GM21360 (cell line): Measurements from ENCODE around the gene PELI1.
"Not testable (repeated sequence)": the region's sequence is repeated elsewhere in the genome, so short reads cannot be mapped to it uniquely, and the experiment has no call there.

Experiments
- ATAC-seq: cut with Tn5 transposase; IDR thresholded peaks from one replicate; pipeline ENCODE4 v1.9.1; 2021; ENCODE audit warnings: mild to moderate bottlenecking, moderate library complexity; ENCODE audit not compliant: unreplicated experiment

The PELI1 gene

DNA sequence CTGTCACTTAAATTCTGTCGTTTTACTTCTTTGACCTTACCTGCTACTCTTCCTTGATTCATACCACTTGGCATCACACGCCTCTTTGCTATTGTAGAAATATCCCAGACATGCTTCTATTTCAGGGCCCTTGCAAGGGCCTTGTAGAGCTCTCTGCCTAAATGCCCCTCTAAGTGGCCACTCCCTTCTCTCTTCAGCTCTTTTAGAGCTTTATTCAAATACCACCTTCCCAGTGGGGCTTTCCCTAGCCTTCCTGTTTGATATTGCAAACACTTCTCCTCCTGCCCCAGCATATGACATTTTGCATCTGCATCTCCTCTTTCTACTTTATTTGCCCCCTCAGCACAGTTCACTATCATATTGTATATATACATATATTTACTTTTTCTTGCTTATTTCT, 54.0 kb downstream of the PELI1 start:
- ATAC-seq: no peak

DNA sequence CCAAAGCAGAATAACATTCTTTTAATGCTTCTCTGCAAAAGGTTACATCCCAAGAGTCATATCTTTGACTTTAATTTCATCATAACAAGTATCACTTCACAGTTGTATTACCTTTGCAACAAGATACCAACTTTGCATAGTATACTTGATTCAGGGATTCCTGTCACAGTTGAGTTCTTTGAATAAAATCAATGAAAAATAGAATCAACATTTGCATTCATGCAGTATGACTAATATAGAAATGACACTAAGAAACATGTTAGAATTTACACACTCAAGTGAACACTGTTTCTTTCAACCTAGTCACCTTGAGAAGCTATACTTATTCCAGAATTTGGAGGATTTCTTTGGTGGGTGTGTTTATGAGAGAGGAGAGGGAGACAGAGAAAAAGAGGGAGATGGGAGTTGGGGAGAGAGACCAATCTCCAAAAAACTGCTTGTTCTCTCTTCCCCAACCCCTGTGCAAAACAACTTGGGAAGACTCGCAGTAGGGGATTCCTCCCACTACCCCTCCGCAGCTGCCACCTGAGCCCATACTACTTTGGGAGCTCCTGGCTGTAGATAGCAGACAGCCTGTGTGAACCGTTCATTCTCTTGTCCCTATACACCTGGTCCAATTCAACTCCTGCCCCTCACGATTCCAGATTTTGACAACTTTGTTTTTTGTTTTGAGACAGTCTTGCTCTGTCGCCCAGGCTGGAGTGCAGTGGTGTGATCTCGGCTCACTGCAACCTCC, 57.7 kb downstream of the PELI1 start:
- ATAC-seq: peak; percentile 57

DNA sequence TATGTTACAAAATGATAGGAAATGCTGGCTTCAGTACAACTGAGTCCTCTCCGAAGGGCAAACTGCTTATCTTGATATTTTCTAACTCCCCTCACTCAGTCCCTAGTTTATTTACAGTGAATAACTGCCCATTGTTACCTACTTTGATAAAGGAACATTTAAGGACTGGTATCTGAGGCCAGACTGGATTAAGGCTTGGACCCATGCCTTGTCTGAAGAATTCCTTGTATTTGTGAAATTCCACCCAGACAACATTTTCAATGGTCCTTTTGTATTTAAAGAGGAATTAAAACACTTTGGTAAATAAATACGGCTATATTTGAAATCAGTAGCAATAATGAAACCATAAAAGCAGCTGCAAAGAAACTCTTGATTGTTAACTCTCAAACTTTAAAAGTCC, 58.3 kb downstream of the PELI1 start:
- ATAC-seq: no peak

DNA sequence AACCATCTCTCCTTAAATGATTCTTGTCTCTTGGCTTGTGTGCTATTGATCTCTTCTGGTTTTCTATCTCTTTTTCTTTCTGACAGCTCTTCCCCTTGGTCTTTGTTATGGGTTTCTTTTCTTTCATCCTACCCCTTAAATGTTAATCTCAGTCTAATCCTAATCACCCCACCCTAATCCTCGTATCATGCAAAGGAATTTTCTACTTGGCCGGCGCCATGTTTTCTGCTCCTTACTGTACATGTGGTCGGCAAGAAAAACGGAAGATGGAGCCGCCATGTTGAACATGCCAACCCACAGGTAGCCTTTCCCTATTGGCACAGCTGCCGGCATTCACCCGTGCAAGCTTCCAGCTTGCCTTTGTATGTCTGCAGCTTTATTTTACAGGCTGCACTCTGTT, 63.2 kb downstream of the PELI1 start:
- ATAC-seq: no peak

DNA sequence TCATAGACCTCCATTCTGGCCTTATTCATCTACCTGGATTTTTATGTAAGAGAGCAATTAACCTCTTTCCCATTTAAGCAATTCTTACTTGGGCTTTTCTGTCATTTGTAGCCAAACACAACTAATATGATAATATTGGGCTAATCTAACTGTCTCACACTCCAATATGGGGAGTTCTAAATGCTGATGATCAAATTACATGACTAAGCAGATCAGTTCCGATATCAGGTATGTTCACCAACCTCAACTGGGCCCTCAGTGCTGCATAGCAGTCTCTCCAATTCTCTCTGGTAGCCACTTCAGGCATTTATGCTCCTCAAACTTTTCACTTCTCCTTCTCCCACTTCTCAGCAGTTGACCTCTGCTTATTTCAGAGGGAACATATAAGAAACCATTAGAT, 64.0 kb downstream of the PELI1 start:
- ATAC-seq: no peak

DNA sequence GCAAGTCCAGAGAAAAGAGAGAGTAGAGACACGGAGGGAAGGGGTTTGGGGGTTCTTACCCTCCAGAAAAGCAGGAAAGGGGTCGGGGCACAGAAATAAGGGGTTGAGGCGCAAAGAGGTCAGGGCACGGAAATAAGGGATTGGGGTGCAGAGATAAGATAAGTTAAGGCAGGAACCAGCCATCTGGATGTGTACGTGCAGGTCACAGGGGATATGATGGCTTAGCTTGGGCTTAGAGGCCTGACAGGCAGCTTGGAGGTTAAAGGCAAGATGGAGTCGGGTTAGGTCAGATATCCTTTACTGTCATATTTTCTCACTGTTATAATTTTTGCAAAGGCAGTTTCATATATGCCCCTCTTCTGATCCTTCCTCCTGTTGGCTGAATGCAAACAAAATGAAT, 64.5 kb downstream of the PELI1 start:
- ATAC-seq: not testable (repeated sequence)

DNA sequence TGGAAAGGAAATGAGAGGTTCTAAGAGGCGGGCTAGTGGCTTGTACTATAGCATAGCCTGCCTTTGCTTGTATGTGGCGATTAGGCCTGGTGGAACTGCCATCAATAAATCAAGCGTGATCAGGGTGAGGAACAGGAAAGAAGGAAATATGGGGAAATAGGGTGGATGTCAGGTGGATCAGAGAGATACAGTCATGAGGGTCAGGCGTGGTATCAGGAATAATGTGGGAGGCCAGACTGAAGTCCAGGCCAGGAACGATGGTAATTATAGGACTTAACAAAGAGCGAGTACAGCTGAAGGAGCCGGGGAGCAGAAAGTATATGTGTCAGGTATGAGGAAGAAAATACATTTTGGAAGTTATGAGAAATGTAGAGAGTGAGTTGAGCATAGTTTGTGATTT, 67.4 kb downstream of the PELI1 start:
- ATAC-seq: not testable (repeated sequence)

DNA sequence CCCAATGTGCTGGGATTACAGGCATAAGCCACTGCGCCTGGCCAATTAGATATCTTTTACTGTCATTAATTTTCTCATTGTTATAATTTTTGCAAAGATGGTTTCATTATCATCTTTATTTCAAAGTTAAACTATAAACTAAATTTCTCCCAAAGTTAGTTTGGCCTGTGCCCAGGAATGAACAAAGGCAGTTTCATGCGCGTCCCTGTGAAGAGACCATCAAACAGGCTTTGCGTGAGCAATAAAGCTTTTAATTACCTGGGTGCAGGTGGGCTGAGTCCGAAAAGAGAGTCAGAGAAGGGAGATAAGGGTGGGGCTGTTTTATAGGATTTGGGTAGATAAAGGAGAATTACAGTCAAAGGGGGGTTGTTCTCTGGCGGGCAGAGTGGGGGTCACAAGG, 69.6 kb downstream of the PELI1 start:
- ATAC-seq: not testable (repeated sequence)

DNA sequence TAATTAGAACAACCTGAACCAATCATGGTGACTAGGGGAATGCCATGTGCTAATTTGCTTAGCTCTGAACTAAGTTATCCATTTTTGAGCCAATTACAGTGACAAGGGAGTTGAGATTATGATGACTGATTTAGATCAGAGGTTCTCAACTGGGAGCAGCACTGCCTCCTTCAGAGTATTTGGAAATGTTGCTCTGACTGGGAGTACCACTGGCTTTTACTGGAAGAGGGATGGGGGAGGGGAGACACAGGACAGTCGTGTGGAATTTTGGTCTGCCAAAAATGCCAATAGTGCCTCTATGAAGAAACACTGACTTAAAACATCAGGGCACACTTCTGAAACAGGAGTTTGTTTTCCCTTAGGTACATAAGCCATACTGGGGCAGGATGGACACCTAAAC, 76.9 kb downstream of the PELI1 start:
- ATAC-seq: no peak

DNA sequence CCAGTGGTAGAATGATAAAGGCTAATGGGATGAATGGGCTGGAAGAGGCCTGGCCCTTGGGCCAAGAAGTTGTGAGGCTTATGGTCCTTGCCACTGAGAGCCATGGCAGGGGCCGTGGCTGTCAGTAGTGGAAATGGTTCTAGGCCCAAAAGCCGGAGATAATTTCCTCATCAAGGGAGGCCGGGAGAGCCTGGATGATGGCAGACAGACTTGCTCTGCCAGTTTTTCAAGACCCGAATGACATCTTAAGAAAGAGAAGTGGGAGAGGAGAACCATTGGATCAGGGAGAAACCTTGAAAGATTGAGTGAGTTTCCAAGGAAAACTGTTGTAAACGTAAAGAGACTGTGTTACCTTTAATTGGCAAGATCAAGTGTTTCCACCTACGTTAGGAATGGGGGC, 78.7 kb downstream of the PELI1 start:
- ATAC-seq: no peak

DNA sequence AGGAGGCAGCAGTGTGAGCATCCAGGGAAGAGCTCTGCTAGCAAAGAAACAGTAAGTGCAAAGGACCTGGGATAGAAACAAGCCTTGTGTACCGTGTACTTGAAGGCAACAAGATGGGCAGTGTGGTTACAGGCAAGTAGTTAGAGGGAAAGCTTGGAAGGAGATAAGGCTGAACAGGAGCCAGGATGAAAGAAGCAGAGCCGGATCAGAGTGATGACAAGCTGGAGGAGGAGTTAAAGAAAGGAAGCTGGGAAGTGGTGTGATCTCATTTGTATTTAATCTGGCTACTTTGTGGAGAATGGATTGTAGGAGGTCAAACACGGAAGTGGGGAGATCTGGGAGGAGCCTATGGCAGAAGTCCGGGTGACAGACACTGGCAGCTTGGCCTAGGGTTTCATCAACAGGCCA, 80.3 kb downstream of the PELI1 start:
- ATAC-seq: no peak

DNA sequence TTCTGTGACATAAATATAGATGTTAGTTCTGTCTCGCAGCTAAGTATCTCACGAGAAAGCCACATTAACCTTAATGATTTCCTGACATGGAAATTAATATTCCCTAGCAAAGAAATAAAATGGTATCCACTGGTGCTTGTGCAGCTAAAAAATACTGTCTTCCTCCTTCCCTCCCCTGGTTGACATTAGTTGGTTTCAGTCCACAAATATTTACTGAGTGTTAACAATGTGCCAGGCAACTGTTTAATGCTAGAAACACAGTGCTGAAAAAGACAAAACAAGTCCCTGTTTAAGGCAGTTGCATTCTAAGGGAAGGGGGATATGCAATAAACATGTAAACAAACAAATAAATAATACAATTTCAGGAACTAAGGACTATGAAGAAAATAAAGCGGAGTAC, 80.8 kb downstream of the PELI1 start:
- ATAC-seq: no peak

DNA sequence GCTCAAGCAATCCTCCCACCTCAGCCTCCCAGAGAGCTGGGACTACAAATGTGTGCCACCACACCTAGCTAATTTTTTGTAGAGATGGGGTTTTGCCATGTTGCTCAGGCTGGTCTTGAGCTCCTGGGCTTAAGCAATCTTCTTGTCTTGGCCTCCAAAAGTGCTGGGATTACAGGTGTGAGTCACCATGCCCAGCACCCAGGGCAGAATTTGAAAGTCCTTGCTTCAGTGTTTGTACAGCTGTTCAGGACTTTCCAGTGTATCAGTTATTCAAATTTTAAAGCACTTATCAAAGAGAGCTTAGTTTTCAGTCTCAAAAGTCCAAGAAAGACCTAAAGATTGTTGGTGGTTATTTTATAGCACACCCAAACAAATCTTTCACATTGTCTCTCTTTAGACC, 81.4 kb downstream of the PELI1 start:
- ATAC-seq: no peak

DNA sequence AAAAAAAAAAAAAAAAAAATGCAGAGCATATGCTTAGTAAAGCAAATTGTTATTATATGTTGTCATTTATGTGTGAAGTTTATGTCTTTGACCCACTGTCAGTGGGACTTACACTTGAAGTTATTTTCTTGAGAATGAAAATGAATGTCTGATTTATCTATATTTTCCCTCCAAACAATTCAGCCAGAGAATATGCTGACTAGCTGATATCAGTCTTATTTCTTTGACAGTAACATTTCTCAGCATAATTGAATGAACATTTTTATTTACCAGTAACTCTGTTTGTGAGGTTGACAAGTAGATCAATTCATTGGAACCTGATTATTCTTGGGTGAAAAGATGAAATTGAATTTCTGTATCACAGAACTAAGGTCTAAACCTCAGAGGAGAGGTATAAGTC, 85.0 kb downstream of the PELI1 start:
- ATAC-seq: no peak

DNA sequence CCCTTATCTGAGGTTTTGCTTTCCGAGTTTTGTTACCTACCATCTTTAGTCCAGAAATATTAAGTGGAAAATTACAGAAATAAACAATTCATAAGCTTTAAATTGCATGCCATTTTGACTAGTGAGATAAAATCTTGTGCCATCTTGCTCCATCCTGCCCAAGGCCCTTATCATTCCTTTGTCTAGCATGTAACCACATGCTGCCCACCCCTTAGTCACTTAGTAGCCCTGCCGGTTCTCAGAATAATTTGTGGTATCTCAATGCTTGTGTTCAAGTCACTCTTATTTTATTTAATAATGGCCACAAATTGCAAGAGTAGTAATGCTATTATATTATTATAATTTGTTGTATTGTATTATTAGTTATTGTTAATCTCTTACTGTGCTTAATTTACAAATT, 88.2 kb downstream of the PELI1 start:
- ATAC-seq: no peak

DNA sequence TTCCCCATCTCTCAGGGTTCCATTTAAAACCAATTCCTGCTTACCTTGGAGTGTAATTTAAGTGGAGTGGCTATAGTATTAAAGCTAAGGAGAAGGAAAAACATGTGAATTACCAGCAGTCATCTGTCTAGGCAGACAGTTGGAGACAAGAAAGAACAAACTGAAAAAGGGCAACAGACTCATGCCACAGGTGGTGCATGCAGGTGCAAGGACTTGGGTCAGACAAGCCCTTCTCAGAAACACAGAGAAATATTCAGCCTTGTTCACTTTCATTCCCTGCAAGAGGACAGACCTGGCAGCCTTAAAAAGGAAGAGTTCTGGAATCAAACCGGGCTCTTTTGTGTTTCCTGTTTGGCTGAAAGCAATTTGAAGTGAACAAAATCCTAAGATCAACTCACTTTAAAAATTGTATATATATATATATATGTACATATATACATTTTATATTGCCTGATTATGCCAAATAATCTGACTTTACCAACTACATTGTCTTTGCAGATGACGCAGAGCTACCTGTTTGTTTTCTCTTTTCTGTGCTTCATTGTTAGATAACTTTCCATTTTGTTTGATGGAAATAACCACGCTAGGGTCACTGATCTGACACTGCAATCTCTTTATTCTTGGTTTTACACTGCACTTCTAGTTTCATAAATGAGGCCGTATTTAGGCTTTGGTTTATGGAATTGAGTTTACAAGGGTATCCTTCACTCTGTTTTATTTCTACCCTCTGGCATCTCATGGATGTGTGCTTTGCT, 89.9 kb downstream of the PELI1 start:
- no peak for ATAC-seq

DNA sequence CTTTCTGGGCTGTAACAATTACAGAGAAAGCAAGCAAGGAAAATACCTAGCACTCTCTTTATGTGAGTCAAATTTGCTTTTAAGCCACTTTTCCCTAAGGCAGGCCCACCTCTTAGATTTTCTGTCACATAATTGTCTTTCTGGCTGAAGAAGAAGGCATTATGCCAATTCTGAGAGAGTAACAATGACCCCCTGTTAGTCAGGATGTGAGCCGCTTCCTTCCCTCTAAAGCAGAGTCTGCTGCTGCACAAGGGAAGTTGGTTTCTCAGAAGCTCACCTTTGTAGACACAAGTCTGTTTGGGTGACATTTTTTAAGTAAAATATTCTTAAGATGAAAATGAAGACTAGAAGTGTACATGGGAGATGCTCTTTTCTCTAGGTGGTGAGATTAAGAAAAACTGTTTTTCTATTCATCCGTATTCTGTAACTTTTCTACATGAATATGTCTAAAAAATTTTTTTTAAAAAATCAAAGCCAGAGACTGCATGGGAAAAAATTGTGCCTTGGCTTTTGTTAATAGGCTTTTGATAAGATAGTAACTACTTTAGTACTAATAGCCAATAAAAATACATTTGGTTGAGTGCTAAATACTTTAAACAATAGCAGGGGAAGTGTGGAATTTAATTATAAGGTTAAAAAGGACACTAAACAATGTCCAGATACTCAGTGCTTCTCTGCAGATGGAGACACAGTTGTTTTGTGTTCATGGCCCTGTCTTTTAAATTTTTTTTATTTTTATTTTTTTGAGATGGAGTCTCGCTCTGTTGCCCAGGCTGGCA, 91.6 kb downstream of the PELI1 start:
- no peak for ATAC-seq

DNA sequence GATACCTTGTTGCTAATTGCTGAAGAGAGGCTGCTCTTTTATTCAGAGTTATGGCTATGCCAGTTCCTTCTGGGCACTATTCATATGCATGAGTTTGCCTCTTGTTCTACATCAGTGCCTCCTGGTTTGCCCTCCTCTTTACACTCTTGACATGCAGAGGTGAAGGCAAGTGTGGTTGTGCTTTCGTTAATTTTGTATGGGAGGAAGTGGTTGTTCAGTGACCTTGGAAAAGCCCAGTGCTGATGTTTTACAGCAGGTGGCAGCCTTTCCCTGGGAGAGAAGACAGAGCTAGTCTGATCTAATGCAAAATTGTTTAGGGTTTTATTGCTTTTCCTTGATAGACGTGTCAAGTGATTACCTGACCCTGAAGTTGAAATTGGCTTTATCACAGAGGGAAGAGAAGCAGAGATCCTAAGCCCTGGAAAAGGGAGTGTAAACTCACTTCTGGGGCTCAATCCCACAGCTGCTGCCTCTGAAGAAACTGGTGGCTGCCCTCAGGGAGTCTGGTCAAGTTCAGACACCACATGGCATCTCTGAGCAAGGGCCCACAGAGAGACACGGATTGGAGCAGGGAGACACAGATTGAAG, 94.5 kb downstream of the PELI1 start:
- peak; percentile 76 for ATAC-seq

DNA sequence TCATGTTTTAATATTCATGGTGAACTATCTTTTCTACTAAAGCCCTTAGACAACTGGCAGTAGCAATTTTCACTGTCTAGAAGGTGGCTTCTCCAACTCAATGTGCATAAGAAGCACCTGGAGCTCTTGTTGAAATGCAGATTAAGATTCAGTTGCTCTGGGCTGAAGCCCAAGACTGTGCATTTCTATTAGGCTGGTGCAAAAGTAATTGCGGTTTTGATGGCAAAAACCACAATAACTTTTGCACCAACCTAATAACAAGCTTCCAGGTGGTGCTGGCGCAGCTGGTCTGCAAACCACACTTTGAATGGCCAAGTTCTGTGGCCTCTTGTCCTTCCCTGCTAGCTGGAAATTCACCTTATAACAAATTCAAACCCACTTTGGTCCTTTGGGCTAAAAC, 98.3 kb downstream of the PELI1 start:
- no peak for ATAC-seq
